ENCODE measurements around the gene ARFGEF3.

ARFGEF3 gene

GRCh38 chr6:138371452-138371711 is 209.6 kb downstream of the ARFGEF3 start:
- no peak for DNase-seq

GRCh38 chr6:138371720-138372119 is 210.0 kb downstream of the ARFGEF3 start:
- DNase-seq, result no peak

- peak; percentile 40 for DNase-seq
Measured at GRCh38 chr6:138372711-138373463, 211.1 kb downstream of the ARFGEF3 start.

- DNase-seq, result no peak
Measured at GRCh38 chr6:138374230-138374629, 212.5 kb downstream of the ARFGEF3 start.

GRCh38 chr6:138374815-138375214 is 213.1 kb downstream of the ARFGEF3 start:
- peak; percentile 22 for DNase-seq

- no peak for DNase-seq
Measured at GRCh38 chr6:138377042-138377441, 215.3 kb downstream of the ARFGEF3 start.

GRCh38 chr6:138377844-138378243 is 216.1 kb downstream of the ARFGEF3 start, which contains the start of gene SMIM28:
SMIM28 (plus strand) TSS chr6:138377905; CDS start chr6:138378073, 168 bp downstream.
- DNase-seq, result no peak

- no peak for DNase-seq
Measured at GRCh38 chr6:138378463-138378862, 216.7 kb downstream of the ARFGEF3 start.

- DNase-seq, result no peak
Measured at GRCh38 chr6:138382498-138383265, 220.9 kb downstream of the ARFGEF3 start.

GRCh38 chr6:138383776-138384175 is 222.0 kb downstream of the ARFGEF3 start:
- no peak for DNase-seq

GRCh38 chr6:138386897-138387296 is 225.2 kb downstream of the ARFGEF3 start:
- DNase-seq, result no peak

- no peak for DNase-seq
Measured at GRCh38 chr6:138387577-138388368, 226.0 kb downstream of the ARFGEF3 start.

- DNase-seq, result no peak
Measured at GRCh38 chr6:138389551-138389950, 227.8 kb downstream of the ARFGEF3 start.
